Trophoblast cell (in vitro differentiated cells and primary cell): ENCODE data around the gene IL17RB.

Experiments used
- DNase-seq, 2 donors: peaks; one replicate each; pipeline ENCODE4 v3.0.0-alpha.2; 2016
- H2AFZ ChIP-seq: 2 replicates; pipeline ENCODE4 v1.6.1; 2013; ENCODE audit warnings: low read length, moderate library complexity, mild to moderate bottlenecking; ENCODE audit not compliant: insufficient read depth, poor library complexity
- H2AK5ac ChIP-seq: 2 replicates; pipeline ENCODE4 v1.6.1; 2013; ENCODE audit warnings: mild to moderate bottlenecking, low read length
- H2BK120ac ChIP-seq: 2 replicates; pipeline ENCODE4 v1.6.1; 2013; ENCODE audit warnings: low read length, mild to moderate bottlenecking, moderate library complexity; ENCODE audit not compliant: insufficient read depth, poor library complexity
- H2BK12ac ChIP-seq: 2 replicates; pipeline ENCODE4 v1.6.1; 2013; ENCODE audit warnings: mild to moderate bottlenecking, low read length, moderate library complexity
- H2BK5ac ChIP-seq: 2 replicates; pipeline ENCODE4 v1.6.1; 2013; ENCODE audit warnings: low read length, low read depth, moderate library complexity, mild to moderate bottlenecking; ENCODE audit not compliant: poor library complexity
- H3K14ac ChIP-seq: 2 replicates; pipeline ENCODE4 v1.6.1; 2013; ENCODE audit warnings: mild to moderate bottlenecking, low read length
- H3K18ac ChIP-seq: 2 replicates; pipeline ENCODE4 v1.6.1; 2013; ENCODE audit warnings: mild to moderate bottlenecking, low read length
- H3K23ac ChIP-seq: 2 replicates; pipeline ENCODE4 v1.6.1; 2013; ENCODE audit warnings: low read length
- H3K27ac ChIP-seq: 2 replicates; pipeline ENCODE4 v1.5.1; 2013; ENCODE audit warnings: low read depth, mild to moderate bottlenecking, inconsistent platforms, low read length, moderate library complexity
- H3K27me3 ChIP-seq: 2 replicates; pipeline ENCODE4 v1.6.1; 2013; ENCODE audit warnings: inconsistent platforms, mild to moderate bottlenecking, low read length, moderate library complexity; ENCODE audit not compliant: insufficient read depth
- H3K36me3 ChIP-seq, 2 experiments: 1 replicate in 1 of 2; 2 replicates in 1 of 2; pipeline ENCODE4 v1.6.1; 2013; ENCODE audit warnings: low read length in 2 of 2, mild to moderate bottlenecking in 2 of 2, moderate library complexity in 1 of 2; ENCODE audit not compliant: insufficient read depth in 2 of 2, control insufficient read depth in 1 of 2
- H3K4ac ChIP-seq: 2 replicates; pipeline ENCODE4 v1.6.1; 2013; ENCODE audit warnings: low read depth, mild to moderate bottlenecking, low read length, moderate library complexity
- H3K4me1 ChIP-seq, 2 experiments: 1 replicate in 1 of 2; 2 replicates in 1 of 2; pipeline ENCODE4 v1.6.1; 2013; ENCODE audit warnings: low read length in 2 of 2, mild to moderate bottlenecking in 2 of 2, moderate library complexity in 1 of 2; ENCODE audit not compliant: insufficient read depth in 2 of 2, control insufficient read depth in 1 of 2
- H3K4me2 ChIP-seq: 2 replicates; pipeline ENCODE4 v1.6.1; 2013; ENCODE audit warnings: inconsistent platforms, mild to moderate bottlenecking, low read length, moderate library complexity
- H3K4me3 ChIP-seq: 2 replicates; pipeline ENCODE4 v1.5.1; 2013; ENCODE audit warnings: mild to moderate bottlenecking, low read depth, low read length, inconsistent platforms
- H3K79me1 ChIP-seq: one replicate; pipeline ENCODE4 v1.6.1; 2013; ENCODE audit warnings: low read length
- H3K79me2 ChIP-seq: 2 replicates; pipeline ENCODE4 v1.6.1; 2013; ENCODE audit warnings: low read length, mild to moderate bottlenecking; ENCODE audit not compliant: control insufficient read depth, insufficient read depth, poor library complexity
- H3K9ac ChIP-seq: 2 replicates; pipeline ENCODE4 v1.6.1; 2013; ENCODE audit warnings: mild to moderate bottlenecking, low read length
- H3K9me3 ChIP-seq: 2 replicates; pipeline ENCODE4 v1.6.1; 2013; ENCODE audit warnings: low read depth, mild to moderate bottlenecking, control low read depth, inconsistent platforms, low read length; ENCODE audit not compliant: insufficient read depth
- H4K12ac ChIP-seq: 2 replicates; pipeline ENCODE4 v1.6.1; 2013; ENCODE audit warnings: low read depth, mild to moderate bottlenecking, low read length, moderate library complexity
- H4K8ac ChIP-seq: 2 replicates; pipeline ENCODE4 v1.6.1; 2013; ENCODE audit warnings: low read depth, mild to moderate bottlenecking, low read length, moderate library complexity
- H4K91ac ChIP-seq: one replicate; pipeline ENCODE4 v1.6.1; 2013; ENCODE audit warnings: low read depth, mild to moderate bottlenecking, low read length, moderate library complexity
- WGBS: extraction: QIAGEN DNeasy Blood & Tissue Kit; methylation state at CpG from one replicate; pipeline ENCODE4 v1.1.7; 2013; ENCODE audit warnings: missing lambda C conversion rate; ENCODE audit not compliant: insufficient read length, insufficient coverage; ENCODE audit errors: extremely low coverage; 5-methylcytosine and 5-hydroxymethylcytosine counted together

IL17RB gene

GRCh38 chr3:53813876-53814275, 32.5 kb upstream of the IL17RB start:
- Histone ChIP-seq H3K36me3 (no peaks in the 10 kb centered on the region), H2AFZ (no peak overlapping the region), H3K9me3 (peaks cover 2% of the 10 kb centered on the region), H3K14ac (no peak overlapping the region), H2AK5ac (no peak overlapping the region), H3K27me3 (no peaks in the 10 kb centered on the region), H3K9ac (no peak overlapping the region), H3K79me1 (no peaks in the 10 kb centered on the region), H2BK5ac (no peak overlapping the region), H3K4ac (no peak overlapping the region), H3K18ac (no peak overlapping the region), H3K79me2 (no peaks in the 10 kb centered on the region), H3K4me1 (no peaks in the 10 kb centered on the region), H4K8ac (no peak overlapping the region), H4K91ac (no peak overlapping the region), H3K23ac (no peak overlapping the region), H3K4me3 (no peak overlapping the region), H3K4me2 (no peak overlapping the region), H2BK120ac (no peak overlapping the region), H4K12ac (no peak overlapping the region), H2BK12ac (no peak overlapping the region), H3K27ac (no peak overlapping the region)
- no CpG with 5 or more reads among the region's 10 CpGs for WGBS
- DNase-seq: no peak

GRCh38 chr3:53815067-53815466, 31.3 kb upstream of the IL17RB start:
- Histone ChIP-seq H4K12ac (no peak overlapping the region), H3K18ac (no peak overlapping the region), H3K9me3 (peaks cover 1% of the 10 kb centered on the region), H3K36me3 (no peaks in the 10 kb centered on the region), H3K23ac (no peak overlapping the region), H3K27ac (no peak overlapping the region), H2AK5ac (no peak overlapping the region), H3K4me3 (no peak overlapping the region), H3K79me2 (no peaks in the 10 kb centered on the region), H2BK120ac (no peak overlapping the region), H3K9ac (no peak overlapping the region), H2AFZ (no peak overlapping the region), H4K91ac (no peak overlapping the region), H3K4me1 (no peaks in the 10 kb centered on the region), H2BK5ac (no peak overlapping the region), H3K14ac (no peak overlapping the region), H3K79me1 (no peaks in the 10 kb centered on the region), H3K4ac (no peak overlapping the region), H2BK12ac (no peak overlapping the region), H4K8ac (no peak overlapping the region), H3K4me2 (no peak overlapping the region), H3K27me3 (no peaks in the 10 kb centered on the region)
- no peak for DNase-seq
- WGBS: no CpG with 5 or more reads among the region's 4 CpGs

GRCh38 chr3:53815651-53816050, 30.7 kb upstream of the IL17RB start:
- no peak overlapping the region for H3K4me3 ChIP-seq
- no peaks in the 10 kb centered on the region for H3K79me2 ChIP-seq
- no peak overlapping the region for H2AK5ac ChIP-seq
- no peaks in the 10 kb centered on the region for H3K9me3 ChIP-seq
- H2AFZ ChIP-seq: no peak overlapping the region
- H3K79me1 ChIP-seq: no peaks in the 10 kb centered on the region
- no peak overlapping the region for H4K8ac ChIP-seq
- H3K36me3 ChIP-seq: no peaks in the 10 kb centered on the region
- no peak overlapping the region for H3K9ac ChIP-seq
- no peak for DNase-seq
- no peak overlapping the region for H3K14ac ChIP-seq
- H3K18ac ChIP-seq: no peak overlapping the region
- H3K4me1 ChIP-seq: no peaks in the 10 kb centered on the region
- no peak overlapping the region for H3K4me2 ChIP-seq
- no peak overlapping the region for H2BK120ac ChIP-seq
- no peak overlapping the region for H3K4ac ChIP-seq
- H2BK5ac ChIP-seq: no peak overlapping the region
- H3K27me3 ChIP-seq: no peaks in the 10 kb centered on the region
- H4K91ac ChIP-seq: no peak overlapping the region
- H4K12ac ChIP-seq: no peak overlapping the region
- no peak overlapping the region for H3K23ac ChIP-seq
- H2BK12ac ChIP-seq: no peak overlapping the region
- no peak overlapping the region for H3K27ac ChIP-seq
- no CpG with 5 or more reads among the region's 7 CpGs for WGBS

- H3K27ac ChIP-seq: no peak overlapping the region
- no peak overlapping the region for H3K9ac ChIP-seq
- no peak for DNase-seq
- H2BK5ac ChIP-seq: no peak overlapping the region
- no peak overlapping the region for H4K8ac ChIP-seq
- no peak overlapping the region for H2AK5ac ChIP-seq
- no peaks in the 10 kb centered on the region for H3K4me1 ChIP-seq
- no peaks in the 10 kb centered on the region for H3K9me3 ChIP-seq
- no peaks in the 10 kb centered on the region for H3K79me2 ChIP-seq
- no peak overlapping the region for H3K23ac ChIP-seq
- WGBS: no CpG with 5 or more reads among the region's 4 CpGs
- no peak overlapping the region for H3K4me2 ChIP-seq
- H4K12ac ChIP-seq: no peak overlapping the region
- H3K4me3 ChIP-seq: no peak overlapping the region
- no peaks in the 10 kb centered on the region for H3K36me3 ChIP-seq
- H3K79me1 ChIP-seq: no peaks in the 10 kb centered on the region
- H2BK12ac ChIP-seq: no peak overlapping the region
- no peak overlapping the region for H4K91ac ChIP-seq
- H2AFZ ChIP-seq: no peak overlapping the region
- H3K18ac ChIP-seq: no peak overlapping the region
- H2BK120ac ChIP-seq: no peak overlapping the region
- no peak overlapping the region for H3K4ac ChIP-seq
- no peaks in the 10 kb centered on the region for H3K27me3 ChIP-seq
- H3K14ac ChIP-seq: no peak overlapping the region
Observed at GRCh38 chr3:53816425-53816824, 29.9 kb upstream of the IL17RB start.
